ENCODE measurements around the gene CAMK4. TPM values are rescaled to one million over a fixed set of nuclear protein-coding genes. Genes with fewer than 3 reads are reported as not detected.

Gene CAMK4
- total and polyA plus RNA-seq, 2 of the 8 experiments (the other 6 are each of a cell fraction or from before 2014, with no cell fraction given), result 1.8 to 8.3 TPM

- Histone ChIP-seq H3K27me3 (replicated peaks in 1 of 4; ENCODE audit: control insufficient read depth in 3 of 4, extremely low read depth in 1 of 4, insufficient read depth in 3 of 4, low read length in 3 of 4) (no peaks in the 10 kb centered on the region), H3K4ac (replicated peaks; ENCODE audit: insufficient read length, low read depth, low read length) (no peak overlapping the region), H3K4me1 (replicated peaks in 1 of 4; ENCODE audit: control insufficient read depth in 3 of 4, insufficient read depth in 4 of 4, low read length in 3 of 4) (no peaks in the 10 kb centered on the region), H2AFZ (ENCODE audit: low read length) (no peak overlapping the region), H2BK12ac (ENCODE audit: low read depth, low read length) (no peak overlapping the region), H4K91ac (replicated peaks; ENCODE audit: insufficient read length, low read length) (no peak overlapping the region), H2BK15ac (ENCODE audit: low read length) (no peak overlapping the region), H3K14ac (ENCODE audit: insufficient read length) (no peak overlapping the region), H4K20me1 (replicated peaks in 1 of 2; ENCODE audit: control insufficient read depth in 1 of 2, insufficient read depth in 2 of 2, low read length in 2 of 2) (no peaks in the 10 kb centered on the region), H3K9ac (replicated peaks in 1 of 4; ENCODE audit: extremely low read depth in 1 of 4, low read depth in 3 of 4, low read length in 3 of 4) (no peak overlapping the region), H3K79me1 (ENCODE audit: low read depth, low read length) (no peaks in the 10 kb centered on the region), H3K4me2 (ENCODE audit: insufficient read depth in 1 of 2, low read depth in 2 of 2, low read length in 2 of 2) (no peak overlapping the region), H3K79me2 (ENCODE audit: control insufficient read depth in 1 of 2, insufficient read depth in 2 of 2, low read length in 2 of 2) (no peaks in the 10 kb centered on the region), H3K18ac (ENCODE audit: extremely low read depth, low read length) (no peak overlapping the region), H2BK20ac (ENCODE audit: low read length) (no peak overlapping the region), H3K27ac (ENCODE audit: low read depth, low read length) (no peak overlapping the region), H3K23me2 (ENCODE audit: low read depth, low read length) (no peaks in the 10 kb centered on the region), H3K4me3 (ENCODE audit: extremely low read depth in 1 of 4, insufficient read depth in 2 of 4, low read depth in 3 of 4, low read length in 4 of 4) (no peak overlapping the region), H4K8ac (ENCODE audit: extremely low read depth, insufficient read depth, low read length) (no peak overlapping the region), H2BK5ac (ENCODE audit: low read depth, low read length) (no peak overlapping the region), H3K23ac (ENCODE audit: insufficient read length) (no peak overlapping the region), H3K36me3 (ENCODE audit: control insufficient read depth in 2 of 4, insufficient read depth in 4 of 4, low read length in 3 of 4) (no peaks in the 10 kb centered on the region), H4K5ac (ENCODE audit: insufficient read length, low read depth, low read length) (no peak overlapping the region), H2BK120ac (replicated peaks; ENCODE audit: low read depth, low read length) (no peak overlapping the region), H2AK5ac (ENCODE audit: low read depth, low read length) (no peak overlapping the region), H3K56ac (replicated peaks; ENCODE audit: insufficient read length, low read depth, low read length) (no peak overlapping the region), H3K9me3 (ENCODE audit: insufficient read depth in 2 of 2, low read depth in 1 of 2, low read length in 1 of 2) (no peaks in the 10 kb centered on the region)
- no peak for FAIRE-seq
- 100% methylated on average over 1 of the region's 1 CpG; no CpG with 5 or more reads in 1 of the 2 experiments for WGBS, 2 experiments (ENCODE audit: extremely low coverage in 1 of 2, insufficient coverage in 1 of 2, insufficient read length in 1 of 2, insufficient replicate concordance in 2 of 2, low coverage in 1 of 2, low lambda C conversion rate in 2 of 2, missing lambda C conversion rate in 1 of 2)
- DNase-seq (ENCODE audit: low read depth in 1 of 2, low spot score in 2 of 2), result no peak
- TF ChIP-seq CHD2 (IDR thresholded peaks at IDR 0.05; ENCODE audit: low read length), result no peak
- no peak for TF ChIP-seq TCF12 (IDR thresholded peaks at IDR 0.05; ENCODE audit: low read depth, low read length)
- no peak for TF ChIP-seq ATF3 (IDR thresholded peaks at IDR 0.05; ENCODE audit: insufficient read depth, low read depth, low read length)
- no peak for TF ChIP-seq POLR2A (IDR thresholded peaks at IDR 0.05; ENCODE audit: control extremely low read depth in 1 of 2, low read depth in 2 of 2, low read length in 2 of 2)
- no peak for TF ChIP-seq SIRT6 (IDR thresholded peaks at IDR 0.05; ENCODE audit: low read length)
- ChIA-PET CTCF (ENCODE audit: partially characterized antibody) (interaction anchor here (0.7 to 0.9 kb wide), 2 partner anchors 14 to 93 kb away, joined by 3 read pairs; no protein-coding TSS in a partner anchor), POLR2A (ENCODE audit: partially characterized antibody) (interaction anchor here (1.0 kb wide), 1 partner anchor 71 kb away, joined by 3 read pairs; no protein-coding TSS in a partner anchor)
Observed at GRCh38 chr5:111372799-111373198, 148.6 kb downstream of the CAMK4 start.

All from H1 (cell line).